Stimulated activated CD4-positive, alpha-beta T cell treated with anti-CD3 and anti-CD28 coated beads, Interleukin-4, amount 100 ng/mL, for 1 hour (primary cell): ENCODE measurements around the gene MAG.

Experiments used
- DNase-seq: peaks from one replicate; pipeline ENCODE4 v3.0.0-alpha.2; 2020

Gene MAG

GRCh38 chr19:35300339-35300649 lies 8.3 kb downstream of the MAG start:
- no peak for DNase-seq

- no peak for DNase-seq
These were observed 10.0 kb downstream of the MAG start for GRCh38 chr19:35301961-35302360.

GRCh38 chr19:35302446-35302845 lies 10.5 kb downstream of the MAG start:
- DNase-seq: no peak

GRCh38 chr19:35303357-35303915 lies 11.5 kb downstream of the MAG start:
- DNase-seq: no peak

GRCh38 chr19:35304036-35304435 lies 12.1 kb downstream of the MAG start:
- no peak for DNase-seq

GRCh38 chr19:35305181-35305580 lies 13.2 kb downstream of the MAG start:
- DNase-seq: no peak

- no peak for DNase-seq
These were observed 14.7 kb downstream of the MAG start for GRCh38 chr19:35306473-35307246.

GRCh38 chr19:35307931-35308330 lies 16.0 kb downstream of the MAG start:
- no peak for DNase-seq

- no peak for DNase-seq
These were observed 16.9 kb downstream of the MAG start for GRCh38 chr19:35308910-35309309.

GRCh38 chr19:35309481-35310279 lies 17.7 kb downstream of the MAG start:
- no peak for DNase-seq

GRCh38 chr19:35310331-35310730 lies 18.4 kb downstream of the MAG start:
- DNase-seq: no peak

- DNase-seq: no peak
These were observed 19.0 kb downstream of the MAG start for GRCh38 chr19:35310811-35311465.

GRCh38 chr19:35311901-35312665 lies 20.1 kb downstream of the MAG start:
- no peak for DNase-seq

GRCh38 chr19:35313587-35313986 lies 21.6 kb downstream of the MAG start:
- no peak for DNase-seq

GRCh38 chr19:35314031-35314430 lies 22.1 kb downstream of the MAG start:
- DNase-seq: no peak

GRCh38 chr19:35314858-35315470 lies 23.0 kb downstream of the MAG start:
- DNase-seq: no peak

- DNase-seq: no peak
These were observed 23.9 kb downstream of the MAG start for GRCh38 chr19:35315883-35316282.

GRCh38 chr19:35316560-35316959 lies 24.6 kb downstream of the MAG start:
- no peak for DNase-seq

GRCh38 chr19:35317464-35318043 lies 25.6 kb downstream of the MAG start:
- no peak for DNase-seq

GRCh38 chr19:35318679-35319448 lies 26.9 kb downstream of the MAG start:
- DNase-seq: no peak

GRCh38 chr19:35320065-35320713 lies 28.2 kb downstream of the MAG start:
- no peak for DNase-seq
